GM21528 (cell line): ENCODE results near the gene ADD2.

Source experiments
- ATAC-seq: cut with Tn5 transposase; IDR thresholded peaks from one replicate; pipeline ENCODE4 v1.9.1; 2021; ENCODE audit warnings: mild to moderate bottlenecking, moderate library complexity; ENCODE audit not compliant: unreplicated experiment, low FRiP score

The ADD2 gene

GRCh38 chr2:70789304-70790135, 21.5 kb upstream of the ADD2 start:
- no peak for ATAC-seq

- ATAC-seq, result no peak
These were observed 17.3 kb upstream of the ADD2 start for GRCh38 chr2:70785137-70785911.

- no peak for ATAC-seq
These were observed 16.3 kb upstream of the ADD2 start for GRCh38 chr2:70784320-70784719.

GRCh38 chr2:70779911-70780545, 12.0 kb upstream of the ADD2 start:
- ATAC-seq, result no peak

- ATAC-seq, result no peak
These were observed 11.5 kb upstream of the ADD2 start for GRCh38 chr2:70779491-70779890.

- no peak for ATAC-seq
These were observed 10.7 kb upstream of the ADD2 start for GRCh38 chr2:70778676-70779075.

- no peak for ATAC-seq
These were observed 9.4 kb upstream of the ADD2 start for GRCh38 chr2:70777450-70777849.

DNA sequence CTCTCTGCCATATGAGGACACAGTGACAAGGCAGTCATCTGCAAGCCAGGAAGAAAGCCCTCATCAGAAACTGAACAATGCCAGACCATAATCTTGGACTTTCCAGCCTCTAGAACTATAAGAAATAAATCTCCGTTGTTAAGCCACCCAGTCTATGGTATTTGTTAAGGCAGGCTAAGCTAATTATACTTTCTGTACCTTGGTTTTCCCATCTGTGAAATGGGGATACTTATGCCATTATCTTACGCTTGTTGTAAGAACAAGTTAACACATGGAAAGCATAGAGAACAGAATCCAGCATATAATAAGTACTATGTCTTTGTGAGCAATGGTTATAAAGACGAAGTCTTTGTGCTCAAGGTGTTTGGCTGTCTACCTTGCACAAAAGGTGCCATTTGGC, 8.3 kb upstream of the ADD2 start:
- no peak for ATAC-seq

GRCh38 chr2:70775141-70775540, 7.1 kb upstream of the ADD2 start:
- ATAC-seq, result no peak

- ATAC-seq, result no peak
These were observed 4.6 kb upstream of the ADD2 start for GRCh38 chr2:70772486-70773155.

DNA sequence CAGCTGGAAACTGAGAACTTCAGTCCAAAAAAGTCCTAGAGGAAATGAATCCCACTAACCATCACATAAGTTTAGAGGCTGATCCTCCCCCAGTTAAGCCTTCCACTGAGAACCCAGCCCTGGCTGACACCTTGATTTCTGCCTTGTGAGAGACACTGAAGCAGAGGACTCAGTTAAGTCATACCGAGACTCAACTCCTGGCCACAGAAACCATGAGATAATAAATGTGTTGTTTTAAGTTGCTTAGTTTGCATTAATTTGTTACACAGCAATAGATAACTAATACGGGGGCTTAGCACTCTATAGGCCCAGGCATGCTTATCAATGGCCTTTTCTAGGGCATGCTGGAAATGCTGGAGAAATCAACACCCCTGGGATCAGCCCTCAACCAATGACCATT, 3.4 kb upstream of the ADD2 start:
- ATAC-seq, result no peak

- ATAC-seq, result no peak
These were observed 1.4 kb upstream of the ADD2 start for GRCh38 chr2:70769450-70769849.

GRCh38 chr2:70768590-70769085, 638 bp upstream of the ADD2 start:
- ATAC-seq, result no peak

- ATAC-seq, result no peak
These were observed 811 bp downstream of the ADD2 start for GRCh38 chr2:70767079-70767698.

GRCh38 chr2:70766357-70767078, 1.5 kb downstream of the ADD2 start:
- no peak for ATAC-seq

DNA sequence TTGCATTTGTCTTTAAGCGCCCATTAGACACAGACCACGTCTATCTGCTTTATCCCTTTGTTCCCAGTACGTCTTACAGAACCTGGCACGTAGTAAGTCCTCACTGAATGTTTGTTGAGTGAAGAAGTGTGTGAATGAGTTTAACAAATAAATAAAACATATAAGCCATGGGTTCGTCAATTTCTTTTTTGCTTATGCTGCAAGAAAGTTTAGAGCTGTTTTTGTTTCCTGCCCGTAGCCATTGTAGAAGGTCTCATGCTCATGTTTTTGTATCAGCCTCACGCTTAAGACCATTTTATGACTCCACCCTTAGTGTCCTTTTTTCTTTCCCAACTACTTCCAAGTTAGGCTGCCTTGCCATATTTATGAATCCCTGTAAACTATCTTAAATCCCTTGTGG, 2.5 kb downstream of the ADD2 start:
- no peak for ATAC-seq

DNA sequence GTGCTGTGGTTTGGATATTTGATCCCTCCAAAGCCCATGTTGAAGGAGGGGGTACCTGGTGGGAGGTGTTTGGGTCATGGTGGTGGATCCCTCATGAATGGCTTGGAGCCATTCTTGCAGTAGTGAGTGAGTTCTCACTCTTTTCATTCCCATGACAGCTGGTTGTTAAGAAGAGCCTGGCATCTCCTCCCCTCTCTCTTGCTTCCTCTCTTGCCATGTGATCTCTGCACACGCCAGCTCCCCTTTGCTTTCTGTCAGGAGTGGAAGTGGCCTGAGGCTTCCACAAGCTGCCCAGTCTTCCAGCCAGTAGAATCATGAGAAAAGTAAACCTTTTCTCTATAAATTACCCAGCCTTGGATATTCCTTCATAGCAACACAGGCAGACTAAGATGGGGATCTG, 8.6 kb downstream of the ADD2 start:
- no peak for ATAC-seq

DNA sequence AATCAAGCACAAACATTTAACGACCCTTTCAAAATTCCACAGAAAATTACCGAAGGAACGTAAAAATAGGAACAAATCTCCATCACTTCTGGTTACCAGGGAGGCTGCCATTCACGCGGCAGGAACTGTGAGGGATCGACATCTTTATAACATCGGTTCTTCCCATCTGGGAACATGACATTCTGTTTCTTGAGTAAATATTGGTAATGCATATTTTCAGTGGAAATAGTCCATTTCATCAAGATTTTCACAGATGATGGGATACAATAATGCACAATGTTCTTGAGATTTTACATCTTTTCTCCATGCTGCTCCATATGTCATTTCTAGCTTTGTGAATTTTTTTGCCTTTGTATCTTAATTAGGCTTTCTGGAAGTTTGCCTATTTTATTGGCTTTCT, 10.0 kb downstream of the ADD2 start:
- no peak for ATAC-seq

- no peak for ATAC-seq
These were observed 10.6 kb downstream of the ADD2 start for GRCh38 chr2:70757360-70757759.

DNA sequence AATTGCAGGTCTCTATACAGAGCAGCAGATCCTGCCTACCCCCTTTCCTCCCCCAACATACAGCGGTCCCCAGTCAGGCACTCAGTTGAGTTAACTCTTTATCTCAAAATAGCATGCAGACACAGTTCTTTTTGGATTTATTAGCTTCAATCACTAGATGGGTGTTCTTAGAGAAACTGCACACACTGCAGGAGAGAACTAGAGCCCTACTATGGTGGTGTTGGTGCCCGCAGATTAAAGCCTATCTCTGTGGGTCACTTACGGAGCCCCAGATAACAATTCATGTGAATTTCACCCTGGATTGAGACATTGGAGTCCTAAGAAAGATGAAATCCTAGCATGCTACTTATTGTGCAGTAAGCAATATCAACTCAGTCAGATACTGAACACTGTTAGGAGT, 11.9 kb downstream of the ADD2 start:
- no peak for ATAC-seq
